Fibroblast of skin of right quadriceps (primary cell): ENCODE measurements around the gene SEZ6L.

Source experiments
- DNase-seq: peaks from one replicate; pipeline ENCODE4 v3.0.0-alpha.2; 2013

SEZ6L gene

GRCh38 chr22:26251869-26252268 lies 82.6 kb downstream of the SEZ6L start:
- DNase-seq = no peak

- peak; percentile 17 for DNase-seq
Observed at GRCh38 chr22:26259510-26259909, 90.2 kb downstream of the SEZ6L start.

- DNase-seq = no peak
Observed at GRCh38 chr22:26264162-26264561, 94.9 kb downstream of the SEZ6L start.

- DNase-seq = no peak
Observed at GRCh38 chr22:26265281-26265680, 96.0 kb downstream of the SEZ6L start.

GRCh38 chr22:26265909-26266308 lies 96.6 kb downstream of the SEZ6L start:
- no peak for DNase-seq

- no peak for DNase-seq
Observed at GRCh38 chr22:26267856-26268255, 98.6 kb downstream of the SEZ6L start.

GRCh38 chr22:26269572-26269971 lies 100.3 kb downstream of the SEZ6L start:
- no peak for DNase-seq

- no peak for DNase-seq
Observed at GRCh38 chr22:26271427-26271826, 102.2 kb downstream of the SEZ6L start.

GRCh38 chr22:26273011-26273675 lies 103.9 kb downstream of the SEZ6L start:
- no peak for DNase-seq

GRCh38 chr22:26276529-26277160 lies 107.4 kb downstream of the SEZ6L start:
- no peak for DNase-seq

GRCh38 chr22:26281941-26282340 lies 112.7 kb downstream of the SEZ6L start:
- DNase-seq = no peak

- no peak for DNase-seq
Observed at GRCh38 chr22:26283330-26283729, 114.1 kb downstream of the SEZ6L start.

GRCh38 chr22:26285632-26286031 lies 116.4 kb downstream of the SEZ6L start:
- no peak for DNase-seq

GRCh38 chr22:26286091-26286820 lies 117.0 kb downstream of the SEZ6L start:
- DNase-seq = no peak

- no peak for DNase-seq
Observed at GRCh38 chr22:26287382-26288225, 118.3 kb downstream of the SEZ6L start.

- DNase-seq = no peak
Observed at GRCh38 chr22:26289611-26290101, 120.4 kb downstream of the SEZ6L start.

- no peak for DNase-seq
Observed at GRCh38 chr22:26291940-26292666, 122.8 kb downstream of the SEZ6L start.

- DNase-seq = no peak
Observed at GRCh38 chr22:26292667-26292995, 123.4 kb downstream of the SEZ6L start.

GRCh38 chr22:26295563-26296126 lies 126.4 kb downstream of the SEZ6L start:
- DNase-seq = no peak

- no peak for DNase-seq
Observed at GRCh38 chr22:26298605-26299310, 129.5 kb downstream of the SEZ6L start.

GRCh38 chr22:26302726-26303125 lies 133.5 kb downstream of the SEZ6L start:
- no peak for DNase-seq
